GM18499 (cell line): Measurements from ENCODE around the gene ONECUT3.
"Not testable (repeated sequence)": the region's sequence is repeated elsewhere in the genome, so short reads cannot be mapped to it uniquely, and the experiment has no call there.

Source experiments
- ATAC-seq: cut with Tn5 transposase; IDR thresholded peaks from one replicate; pipeline ENCODE4 v1.9.1; 2021; ENCODE audit warnings: moderate number of reproducible peaks; ENCODE audit not compliant: insufficient read depth, unreplicated experiment

Gene ONECUT3

GRCh38 chr19:1787116-1787515 is 33.8 kb downstream of the ONECUT3 start:
- no peak for ATAC-seq

DNA sequence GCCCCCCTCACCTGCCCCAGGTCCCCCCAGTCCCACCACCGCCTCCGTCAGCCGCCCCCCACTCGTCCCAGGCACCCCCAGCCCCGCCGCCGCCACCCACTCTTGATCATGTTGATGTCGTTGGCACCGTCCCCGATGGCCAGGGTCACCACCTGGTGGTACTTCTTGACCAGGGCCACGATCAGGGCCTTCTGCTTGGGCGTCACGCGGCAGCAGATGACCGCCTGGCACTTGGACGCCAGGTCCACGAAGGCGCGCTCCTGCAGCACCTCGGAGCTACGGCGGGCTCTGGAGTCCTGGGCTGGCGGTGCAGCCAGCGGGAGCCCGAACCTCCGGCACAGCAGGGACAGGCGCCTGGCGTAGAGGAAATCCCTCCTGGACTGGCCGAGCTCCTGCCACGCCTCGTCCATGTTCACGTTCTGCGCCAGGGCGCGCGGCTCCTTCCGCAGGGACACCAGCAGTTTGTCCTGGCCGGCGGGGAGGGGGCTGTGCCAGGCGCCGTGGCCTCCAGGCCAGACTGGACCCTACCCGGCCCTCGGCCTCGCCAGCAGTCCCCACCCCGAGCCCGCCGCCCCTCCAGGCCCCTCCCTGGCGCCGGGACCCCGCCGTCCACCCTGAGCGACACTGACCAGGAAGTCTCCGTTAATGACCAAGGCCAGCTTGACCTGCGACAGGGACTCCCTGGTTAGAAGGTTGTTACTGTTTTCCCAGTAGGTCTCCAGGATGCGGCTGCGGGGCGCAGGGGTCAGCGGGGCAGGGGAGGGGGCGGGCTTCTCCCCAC is 36.1 kb downstream of the ONECUT3 start:
- no peak for ATAC-seq

DNA sequence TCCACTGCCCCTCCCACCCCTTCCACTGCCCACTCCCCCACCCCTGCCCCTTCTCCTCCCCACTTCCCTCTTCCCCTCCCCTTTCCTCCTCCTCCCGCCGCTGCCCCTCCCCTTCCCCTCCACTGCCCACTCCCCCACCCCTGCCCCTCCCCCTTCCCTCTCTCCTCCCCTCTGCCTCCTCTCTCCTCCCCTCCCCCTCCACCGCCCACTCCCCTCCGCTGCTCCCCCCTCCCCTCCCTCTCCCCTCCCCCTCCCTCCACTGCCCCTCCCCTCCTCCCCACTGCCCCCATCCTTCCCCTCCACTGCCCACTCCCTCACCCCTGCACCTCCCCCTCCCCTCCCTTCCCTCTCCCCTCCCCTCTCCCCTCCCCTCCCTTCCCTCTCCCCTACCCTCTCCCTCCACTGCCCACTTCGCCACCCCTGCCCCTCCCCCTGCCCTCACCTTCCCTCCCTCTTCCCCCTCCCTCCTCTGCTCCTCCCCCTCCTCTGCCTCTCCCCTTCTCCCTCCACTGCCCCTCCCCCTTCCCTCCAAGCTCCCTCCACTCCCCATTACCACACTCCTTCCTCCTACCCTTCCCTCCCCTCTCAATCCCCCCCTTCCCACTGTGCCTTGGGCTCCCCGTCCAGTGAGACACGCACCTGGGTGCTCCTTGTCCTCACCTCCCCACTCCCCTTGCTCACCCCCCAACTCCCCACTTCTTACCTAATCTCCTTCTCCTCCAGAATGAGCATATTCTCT is 36.9 kb downstream of the ONECUT3 start:
- no peak for ATAC-seq

- ATAC-seq: no peak
Measured at GRCh38 chr19:1791879-1792278, 38.6 kb downstream of the ONECUT3 start.

DNA sequence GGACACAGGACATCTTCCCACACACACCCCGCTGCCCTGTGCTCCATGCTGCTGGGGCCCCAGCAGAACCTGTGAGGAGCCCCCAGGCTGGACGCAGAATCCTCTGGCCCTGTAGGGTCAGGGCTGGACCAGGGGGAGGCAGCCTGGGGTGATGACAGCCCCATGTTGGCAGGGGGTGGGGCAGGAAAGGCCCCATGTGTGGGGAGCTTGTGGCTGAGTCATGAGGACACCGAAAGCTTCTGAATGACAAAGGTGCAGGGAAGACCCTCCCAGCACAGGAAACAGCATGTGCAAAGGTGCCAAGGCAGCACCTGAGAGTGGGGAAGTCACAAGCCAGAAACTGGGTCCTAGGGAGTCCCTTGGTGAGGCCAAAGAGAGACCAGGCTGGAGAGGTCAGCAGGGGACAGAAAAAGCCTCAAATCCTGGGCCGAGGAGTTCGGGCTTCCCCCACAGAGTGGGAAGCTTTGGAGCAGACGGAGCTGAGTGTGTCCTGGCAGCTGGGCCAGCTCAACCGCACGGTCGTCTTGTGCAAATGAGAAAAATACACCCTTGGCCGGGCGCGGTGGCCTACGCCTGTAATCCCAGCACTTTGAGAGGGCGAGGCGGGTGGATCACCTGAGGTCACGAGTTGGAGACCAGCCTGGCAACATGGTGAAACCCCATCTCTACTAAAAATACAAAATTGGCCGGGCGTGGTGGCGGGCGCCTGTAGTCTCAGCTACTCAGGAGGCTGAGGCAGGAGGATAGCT is 41.3 kb downstream of the ONECUT3 start:
- no peak for ATAC-seq

DNA sequence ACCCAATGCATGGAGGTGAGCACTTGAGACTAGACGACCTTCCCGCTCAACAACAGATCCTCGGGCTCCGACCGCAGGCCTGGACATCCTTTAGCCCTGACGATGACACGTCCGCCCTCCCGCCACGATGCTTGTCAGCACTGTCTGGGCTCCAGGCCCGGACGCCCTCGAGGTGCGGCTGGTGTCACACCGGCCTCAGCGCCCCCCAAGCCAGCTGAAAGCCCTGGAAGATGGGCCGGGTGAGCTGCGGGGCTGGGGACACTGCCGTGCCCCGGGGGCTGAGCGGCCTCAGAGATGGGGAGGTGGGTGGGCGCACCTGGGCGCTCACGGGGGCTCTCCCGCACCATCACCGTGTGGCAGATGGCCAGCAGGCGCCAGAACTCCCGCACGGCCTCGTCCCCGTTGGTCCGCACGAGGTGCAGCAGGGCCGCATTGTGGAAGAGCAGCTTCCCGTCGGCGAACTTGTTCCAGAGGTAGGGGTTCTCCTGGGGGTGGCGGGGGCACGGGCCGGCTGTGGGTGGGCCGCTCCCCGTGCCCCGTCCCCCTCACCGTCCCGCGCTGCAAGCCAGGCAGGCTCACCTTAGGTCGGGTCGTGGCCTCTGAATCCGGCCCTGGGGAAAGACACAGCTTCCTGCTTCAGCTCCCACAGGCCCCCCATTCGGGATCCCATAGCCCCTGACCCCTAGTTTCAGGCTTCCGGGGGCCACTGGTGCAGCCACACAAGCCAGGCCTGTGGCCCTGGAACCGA is 43.3 kb downstream of the ONECUT3 start:
- no peak for ATAC-seq

DNA sequence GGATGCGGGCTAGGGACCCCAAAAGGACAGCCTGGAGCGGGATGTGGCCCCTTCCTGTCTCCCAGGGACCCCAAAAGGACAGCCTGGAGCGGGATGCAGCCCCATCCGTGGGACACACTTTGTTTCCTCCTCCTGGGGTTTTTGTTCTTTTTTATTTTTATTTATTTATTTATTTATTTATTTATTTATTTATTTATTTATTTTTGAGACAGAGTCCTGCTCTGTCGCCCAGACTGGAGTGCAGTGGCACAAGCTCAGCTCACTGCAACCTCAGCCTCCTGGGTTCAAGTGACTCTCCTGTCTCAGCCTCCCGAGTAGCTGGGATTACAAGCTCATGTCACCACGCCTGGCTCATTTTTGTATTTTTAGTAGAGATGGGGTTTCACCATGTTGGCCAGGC is 44.0 kb downstream of the ONECUT3 start:
- ATAC-seq: not testable (repeated sequence)

DNA sequence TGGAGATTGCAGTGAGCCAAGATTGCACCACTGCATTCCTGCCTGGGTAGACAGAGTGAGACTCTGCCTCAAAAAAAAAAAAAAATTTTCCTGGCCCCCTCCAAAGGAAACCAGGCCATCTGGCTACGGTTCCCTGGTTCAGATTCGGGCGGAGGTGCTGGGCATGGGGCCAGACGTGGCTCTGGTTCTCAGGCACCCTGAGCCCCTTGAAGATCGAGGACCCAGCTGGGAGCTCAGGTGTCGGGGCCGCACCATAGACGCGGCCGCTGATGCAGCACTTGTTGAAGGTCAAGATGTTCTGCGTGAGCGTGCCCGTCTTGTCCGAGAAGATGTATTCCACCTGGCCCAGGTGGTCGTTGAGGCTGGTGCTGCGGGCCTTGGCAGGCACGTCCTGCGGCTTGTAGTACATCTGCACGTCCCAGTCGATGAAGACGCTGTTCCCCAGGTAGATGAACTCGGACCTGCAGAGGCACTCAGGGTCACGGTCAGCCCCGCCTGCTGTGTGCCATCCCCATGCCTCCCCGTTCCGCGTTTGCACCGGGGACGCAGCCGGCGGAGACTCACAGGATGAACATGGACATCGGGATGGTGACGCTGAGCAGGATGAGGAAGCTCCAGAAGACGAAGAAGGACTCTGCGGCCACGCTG is 46.5 kb downstream of the ONECUT3 start:
- no peak for ATAC-seq

DNA sequence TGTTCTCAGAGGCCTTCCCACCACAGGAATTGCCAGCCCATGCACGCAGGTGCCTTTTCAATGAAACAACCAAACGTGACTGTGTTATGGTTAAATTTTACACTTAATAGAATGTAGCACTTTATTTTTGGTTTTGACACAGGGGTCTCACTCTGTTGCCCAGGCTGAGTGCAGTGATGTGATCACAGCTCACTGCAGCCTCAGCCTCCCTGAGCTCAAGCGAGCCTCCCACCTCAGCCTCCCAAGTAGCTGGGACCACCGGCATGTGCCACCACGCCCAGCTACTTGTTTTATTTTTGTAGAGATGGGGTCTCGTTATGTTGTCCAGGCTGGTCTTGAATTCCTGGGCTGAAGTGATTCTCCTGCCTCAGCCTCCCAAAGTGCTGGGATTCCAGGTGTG is 51.6 kb downstream of the ONECUT3 start:
- no peak for ATAC-seq

- no peak for ATAC-seq
Measured at GRCh38 chr19:1805401-1806183, 52.3 kb downstream of the ONECUT3 start.

GRCh38 chr19:1806184-1807029 is 53.1 kb downstream of the ONECUT3 start:
- no peak for ATAC-seq

- ATAC-seq: no peak
Measured at GRCh38 chr19:1807030-1807694, 53.9 kb downstream of the ONECUT3 start.

DNA sequence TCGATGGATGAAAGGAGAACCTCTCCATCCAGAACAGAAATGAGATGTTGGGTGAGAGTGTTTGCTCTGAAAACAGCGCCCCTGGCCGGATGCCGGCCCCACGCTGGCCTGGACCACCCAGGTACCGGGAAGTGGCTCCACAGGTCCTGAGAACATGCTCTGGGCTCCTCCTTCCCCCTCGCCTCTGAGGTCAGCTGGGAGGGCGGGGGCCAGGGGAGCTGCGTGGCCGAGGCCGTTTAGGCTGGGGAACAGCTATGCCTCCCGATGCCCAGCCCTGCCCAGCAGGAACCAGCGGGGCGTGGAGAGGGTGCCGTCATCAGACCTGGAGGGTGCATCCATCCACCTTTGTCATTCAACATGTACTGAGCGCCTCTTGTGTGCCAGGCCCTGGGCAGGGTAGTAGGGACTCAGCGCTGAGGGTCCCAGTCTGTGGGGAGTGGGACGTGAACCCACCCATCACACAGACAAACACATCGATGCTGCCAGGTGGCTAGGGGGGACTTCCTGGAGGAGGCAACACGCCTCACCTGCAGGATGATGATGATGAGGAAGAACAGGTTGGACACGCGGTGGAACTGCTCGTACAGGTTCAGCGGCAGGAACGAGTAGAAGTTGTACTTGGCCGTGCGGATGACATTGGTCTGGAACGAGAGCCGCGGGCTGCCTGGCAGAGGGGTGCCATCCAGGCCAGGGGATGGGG is 54.5 kb downstream of the ONECUT3 start:
- no peak for ATAC-seq

DNA sequence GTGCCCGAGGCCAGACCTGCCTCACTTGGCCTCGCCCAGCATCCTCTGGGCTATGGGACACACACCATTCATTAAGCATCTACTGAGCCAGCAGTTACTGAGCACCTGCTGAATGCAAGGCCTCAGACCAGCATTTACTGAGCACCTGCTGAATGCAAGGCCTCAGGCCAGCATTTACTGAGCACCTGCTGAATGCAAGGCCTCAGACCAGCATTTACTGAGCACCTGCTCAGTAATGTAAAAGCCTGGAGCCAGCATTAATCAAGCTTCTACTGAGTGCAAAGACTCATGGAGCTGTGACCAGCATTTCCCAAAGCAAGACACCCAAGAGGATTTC is 55.1 kb downstream of the ONECUT3 start:
- ATAC-seq: no peak

GRCh38 chr19:1809678-1810077 is 56.4 kb downstream of the ONECUT3 start:
- no peak for ATAC-seq

- no peak for ATAC-seq
Measured at GRCh38 chr19:1810439-1811160, 57.3 kb downstream of the ONECUT3 start.

GRCh38 chr19:1811472-1811894 is 58.2 kb downstream of the ONECUT3 start:
- no peak for ATAC-seq
